Left hindlimb (tissue), 1 donor: ENCODE measurements around the gene PDK1.

Experiments
- DNase-seq: peaks from one replicate; pipeline ENCODE4 v3.0.0-alpha.2; 2018

Gene PDK1

DNA sequence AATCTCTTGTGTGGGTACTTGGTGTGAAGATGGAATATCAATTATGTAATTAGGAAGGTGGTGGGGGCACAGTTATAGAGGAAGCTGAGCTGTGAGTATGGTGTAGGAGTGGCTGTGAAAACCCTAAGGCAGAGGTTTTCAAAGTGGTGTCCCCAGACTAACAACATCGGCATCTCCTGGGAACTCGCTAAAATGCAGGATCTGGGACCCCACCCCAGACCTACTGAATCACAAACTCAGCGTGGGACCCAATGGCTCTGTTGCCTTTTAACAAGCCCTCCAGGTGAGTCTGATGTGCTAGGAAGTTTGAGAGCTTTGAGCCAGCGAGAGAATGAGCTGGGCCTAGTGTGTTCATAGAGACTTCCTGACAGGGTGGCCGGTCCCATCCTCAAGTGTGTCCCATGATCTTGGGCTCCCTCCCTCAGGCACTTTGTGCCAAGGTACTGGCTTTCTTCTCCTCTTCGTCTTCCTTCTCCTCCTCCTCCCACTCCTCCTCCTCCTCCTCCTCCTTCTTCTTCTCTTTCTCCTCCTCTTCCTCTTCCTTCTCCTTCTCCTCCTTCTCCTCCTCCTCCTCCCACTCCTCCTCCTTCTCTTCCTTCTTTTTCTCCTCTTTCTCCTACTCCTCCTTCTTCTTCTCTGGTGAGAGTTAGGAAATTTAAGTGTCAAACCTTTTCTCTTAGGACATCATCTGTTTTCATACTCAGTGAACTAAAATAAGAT, 86.6 kb downstream of the PDK1 start:
- DNase-seq: no peak

GRCh38 chr2:172643142-172643541, 87.3 kb downstream of the PDK1 start:
- no peak for DNase-seq

DNA sequence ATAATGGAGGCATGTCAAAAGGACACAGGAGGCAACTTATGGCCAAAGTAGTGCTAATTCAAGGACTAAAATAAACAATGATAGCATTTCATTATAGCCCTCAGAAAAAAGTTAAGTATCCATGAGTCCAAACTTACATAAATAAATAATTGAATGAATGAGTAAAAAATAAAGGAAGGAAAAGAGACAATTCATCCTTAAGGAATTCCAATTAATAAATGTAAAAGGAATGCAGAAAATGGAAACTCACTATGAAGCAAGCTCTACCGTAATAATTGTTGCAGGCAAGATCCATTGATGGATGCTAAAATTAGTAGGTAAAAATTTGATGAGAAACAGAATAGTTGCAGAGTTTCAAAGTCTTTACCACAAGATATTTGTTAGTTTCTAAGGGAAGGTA, 91.5 kb downstream of the PDK1 start:
- DNase-seq: no peak

GRCh38 chr2:172655091-172655837, 99.4 kb downstream of the PDK1 start:
- DNase-seq: no peak

DNA sequence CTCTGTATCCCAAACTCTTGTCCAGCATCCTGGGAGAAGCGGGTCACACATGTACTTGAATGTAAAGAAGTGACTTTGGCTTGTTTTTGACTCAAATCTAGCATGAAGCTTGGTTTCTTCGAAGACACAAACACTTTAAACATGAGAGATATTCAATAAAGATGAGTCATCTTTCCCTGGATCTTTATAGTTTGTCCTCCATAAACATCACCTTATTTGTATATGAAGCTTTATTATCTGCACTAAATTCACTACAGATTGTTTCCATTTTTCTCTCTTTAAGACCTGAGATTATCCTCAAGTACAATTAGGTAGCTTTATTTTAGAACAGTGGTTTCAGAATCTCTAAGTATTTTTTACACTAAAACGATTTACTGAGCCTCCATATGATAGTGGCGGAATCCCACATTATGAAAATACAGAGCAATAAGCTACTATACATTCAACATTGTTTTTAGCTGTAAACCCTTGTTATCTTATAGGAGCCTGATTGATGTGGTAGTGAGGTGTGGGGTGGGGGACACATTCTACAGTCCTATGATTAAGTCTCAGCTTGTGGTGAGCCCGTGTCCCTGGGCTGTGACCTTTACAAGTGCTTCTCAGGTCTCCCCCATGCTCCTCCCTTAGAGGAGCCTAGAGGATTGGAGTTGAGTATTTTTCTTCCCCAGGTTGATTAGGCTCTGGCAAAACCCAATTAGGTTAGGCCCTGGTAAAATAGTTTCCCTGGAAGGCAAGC, 100.1 kb downstream of the PDK1 start:
- DNase-seq: no peak
